Lung (tissue), 12 donors: ENCODE data around the gene TGFBR1. TPM values are rescaled to one million over a fixed set of nuclear protein-coding genes. Genes with fewer than 3 reads are reported as not detected.

Source experiments
- ATAC-seq: fragments of 200-7000 bp; cut with Tn5 transposase; one replicate; pipeline ENCODE4 v1.9.1; 2020; ENCODE audit warnings: moderate number of reproducible peaks; ENCODE audit not compliant: insufficient read depth, low FRiP score
- DNase-seq, 3 donors: peaks; one replicate each; pipeline ENCODE4 v3.0.0-alpha.2; 2013 to 2017
- H3K27ac ChIP-seq, 2 donors: one replicate each; pipeline ENCODE4 v1.5.1; 2013; ENCODE audit warnings: mild to moderate bottlenecking in 2 of 2, moderate library complexity in 2 of 2, control low read depth in 1 of 2, inconsistent platforms in 1 of 2, low read depth in 1 of 2, low read length in 1 of 2
- H3K27me3 ChIP-seq, 3 donors: one replicate each; pipeline ENCODE4 v1.5.1; 2013; ENCODE audit warnings: low read length in 2 of 3; ENCODE audit not compliant: control insufficient read depth in 3 of 3, insufficient read depth in 3 of 3
- H3K36me3 ChIP-seq, 4 donors: one replicate each; pipeline ENCODE4 v1.5.1; 2013; ENCODE audit warnings: low read length in 4 of 4, mild to moderate bottlenecking in 1 of 4, moderate library complexity in 1 of 4; ENCODE audit not compliant: control insufficient read depth in 4 of 4, insufficient read depth in 4 of 4
- H3K4me1 ChIP-seq, 5 donors: one replicate each; pipeline ENCODE4 v1.5.1; 2013; ENCODE audit warnings: low read length in 5 of 5, mild to moderate bottlenecking in 2 of 5, moderate library complexity in 1 of 5; ENCODE audit not compliant: control insufficient read depth in 5 of 5, insufficient read depth in 5 of 5
- H3K4me3 ChIP-seq: one replicate; pipeline ENCODE4 v1.5.1; 2013; ENCODE audit warnings: mild to moderate bottlenecking, control low read depth, moderate library complexity
- H3K9ac ChIP-seq, 2 donors: one replicate each; pipeline ENCODE4 v1.5.1; 2013; ENCODE audit warnings: low read length in 2 of 2, control low read depth in 1 of 2; ENCODE audit not compliant: insufficient read depth in 1 of 2
- H3K9me3 ChIP-seq, 4 donors: one replicate each; pipeline ENCODE4 v1.5.1; 2013; ENCODE audit warnings: low read length in 3 of 4, mild to moderate bottlenecking in 1 of 4, moderate library complexity in 1 of 4; ENCODE audit not compliant: control insufficient read depth in 4 of 4, insufficient read depth in 3 of 4
- CTCF ChIP-seq: IDR thresholded peaks from 2 replicates; pipeline ENCODE4 v1.5.1; 2012; ENCODE audit warnings: mild to moderate bottlenecking; ENCODE audit errors: control extremely low read depth, extremely low read depth
- WGBS, 2 donors: extraction: QIAGEN DNeasy Blood & Tissue Kit; methylation state at CpG; one replicate each; pipeline ENCODE4 v1.1.7; 2013; 5-methylcytosine and 5-hydroxymethylcytosine counted together
- polyA plus RNA-seq, 2 donors: library from polyadenylated mRNA; stranded (reverse); fragments of 200-250 nt; gene quantifications; one replicate each; pipeline ENCODE4 v1.2.1, GENCODE V29; 2013
- total RNA-seq, 2 donors: library from RNA; depleted of rRNA in 1 of 2; stranded (reverse); fragments of >200 nt in 1 of 2; gene quantifications; one replicate each; pipeline ENCODE4 v1.2.1, GENCODE V29; 2014 to 2021
- donor health status: control.
- donor health status: control.
- donor health status: Bipolar disorder and iron deficiency.
- donor health status: healthy.
- donor health status: DM: yes; HTN: yes; CAD: no.

The TGFBR1 gene
- total and polyA plus RNA-seq, 4 donors: 14.2 to 73.2 (median 28.9) TPM

DNA sequence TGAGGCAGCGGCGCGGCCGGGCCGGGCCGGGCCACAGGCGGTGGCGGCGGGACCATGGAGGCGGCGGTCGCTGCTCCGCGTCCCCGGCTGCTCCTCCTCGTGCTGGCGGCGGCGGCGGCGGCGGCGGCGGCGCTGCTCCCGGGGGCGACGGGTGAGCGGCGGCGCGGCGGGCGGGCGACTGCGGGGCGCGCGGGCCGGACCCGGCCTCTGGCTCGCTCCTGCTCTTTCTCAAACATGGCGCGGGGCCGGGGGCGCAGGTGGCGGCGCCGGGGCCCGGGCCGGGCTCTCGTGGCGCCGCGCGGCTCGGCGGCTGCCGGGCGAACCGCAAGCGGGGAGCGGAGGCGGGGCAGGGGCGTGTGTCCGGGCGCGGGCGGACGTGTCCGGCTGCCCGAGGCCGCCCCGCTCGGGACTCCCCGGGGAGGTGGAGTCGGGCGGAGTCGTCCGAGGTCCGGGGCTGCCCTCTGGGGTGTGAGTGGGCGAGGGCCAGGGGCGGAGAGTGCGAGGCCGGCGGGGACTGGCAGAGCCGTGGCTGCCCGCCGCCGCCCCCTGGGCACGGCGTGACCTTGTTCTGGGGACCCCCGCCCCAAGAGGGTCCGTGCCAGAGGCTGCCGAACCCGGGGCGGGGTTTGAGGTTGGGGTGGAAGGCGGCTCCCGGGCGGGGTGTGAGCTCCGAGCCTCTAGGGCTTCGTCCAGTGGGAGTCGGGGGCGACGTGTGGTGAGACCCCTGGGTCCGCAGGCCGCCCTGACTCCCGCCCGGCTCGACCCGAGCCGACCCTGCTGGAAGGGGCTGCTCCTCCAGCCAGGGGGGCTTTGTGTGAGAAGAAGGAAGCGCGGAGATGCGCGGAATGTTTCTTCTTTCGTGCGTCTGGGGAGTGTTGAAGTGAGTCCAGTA, 485 bp downstream of the TGFBR1 start:
- 0 to 1% methylated on average over 74 to 118 of the region's 118 CpGs for WGBS, 2 donors
- H3K27ac ChIP-seq: peak overlapping the region; percentile 83 to 97
- no peaks in the 10 kb centered on the region for H3K36me3 ChIP-seq
- H3K4me1 ChIP-seq: peaks cover 3 to 27% (median 15%) of the 10 kb centered on the region in 5 donors
- H3K27me3 ChIP-seq: no peaks in the 10 kb centered on the region
- peak overlapping the region; percentile 73 for H3K4me3 ChIP-seq
- no peak for TF ChIP-seq CTCF
- no peaks in the 10 kb centered on the region for H3K9me3 ChIP-seq
- peak overlapping the region; percentile 53 to 74 for H3K9ac ChIP-seq
- ATAC-seq (peak; percentile 70), DNase-seq (peak; percentile 67 to 71 (median 69))

DNA sequence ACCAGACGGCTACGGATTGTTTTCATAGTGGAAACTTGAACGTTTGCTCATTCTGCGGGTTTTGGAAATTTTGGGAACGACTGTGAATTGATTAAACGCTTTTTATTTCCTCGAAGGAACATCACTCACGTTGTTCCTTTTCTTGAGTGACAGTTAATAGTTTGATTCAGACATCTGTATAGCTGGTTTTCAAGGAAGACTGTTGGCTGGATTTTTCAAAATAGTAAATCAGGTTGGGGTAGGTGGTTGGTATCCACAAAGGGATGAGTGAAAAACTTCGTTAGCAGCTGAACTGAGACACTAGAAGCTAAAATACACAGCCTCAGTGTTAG, 1.1 kb downstream of the TGFBR1 start:
- peak overlapping the region; percentile 73 for H3K4me3 ChIP-seq
- no peaks in the 10 kb centered on the region for H3K9me3 ChIP-seq
- peak overlapping the region; percentile 83 to 97 for H3K27ac ChIP-seq
- DNase-seq: no peak
- peaks cover 3 to 27% (median 15%) of the 10 kb centered on the region in 5 donors for H3K4me1 ChIP-seq
- H3K27me3 ChIP-seq: no peaks in the 10 kb centered on the region
- no peak for ATAC-seq
- peak overlapping the region; percentile 53 to 74 for H3K9ac ChIP-seq
- TF ChIP-seq CTCF: no peak
- WGBS, 2 donors: 1 to 2% methylated on average over 9 of the region's 9 CpGs
- peaks cover 0 to 1% (median 0%) of the 10 kb centered on the region in 4 donors for H3K36me3 ChIP-seq

DNA sequence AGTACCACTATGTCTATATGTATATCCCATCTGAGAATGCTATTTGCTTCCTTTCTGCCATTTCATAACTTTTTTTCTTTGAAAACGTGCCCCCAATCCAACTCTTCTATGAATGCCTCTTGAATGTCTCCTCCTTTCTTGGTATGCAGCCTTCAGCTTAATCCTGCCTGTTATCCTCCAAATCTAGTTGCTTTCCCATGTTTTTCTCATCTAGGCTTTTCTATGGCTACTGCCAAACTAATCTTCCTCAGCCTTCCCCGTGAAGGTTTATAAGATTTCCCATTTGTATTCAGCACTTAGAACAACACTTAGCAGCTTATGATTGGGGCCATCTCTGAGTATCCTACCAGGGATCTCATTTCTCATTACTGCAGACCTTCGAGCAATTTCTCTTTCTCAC, 2.5 kb downstream of the TGFBR1 start:
- H3K4me1 ChIP-seq: peaks cover 4 to 27% (median 15%) of the 10 kb centered on the region in 5 donors
- no peak overlapping the region for H3K4me3 ChIP-seq
- no peak for TF ChIP-seq CTCF
- H3K27me3 ChIP-seq: no peaks in the 10 kb centered on the region
- H3K36me3 ChIP-seq: peaks cover 0 to 1% (median 0%) of the 10 kb centered on the region in 4 donors
- H3K9me3 ChIP-seq: no peaks in the 10 kb centered on the region
- 9 to 14% methylated on average over 3 of the region's 3 CpGs for WGBS, 2 donors
- no peak overlapping the region for H3K9ac ChIP-seq
- DNase-seq (no peak), ATAC-seq (no peak)
- no peak overlapping the region for H3K27ac ChIP-seq
